HG02840 (cell line): ENCODE measurements around the gene ENTPD7.
"Not testable (repeated sequence)": the region's sequence is repeated elsewhere in the genome, so short reads cannot be mapped to it uniquely, and the experiment has no call there.

Experiments
- ATAC-seq: cut with Tn5 transposase; IDR thresholded peaks from one replicate; pipeline ENCODE4 v1.9.1; 2021; ENCODE audit warnings: mild to moderate bottlenecking, moderate library complexity, moderate number of reproducible peaks; ENCODE audit not compliant: unreplicated experiment, low FRiP score

The ENTPD7 gene

GRCh38 chr10:99742254-99742653 lies 82.9 kb downstream of the ENTPD7 start:
- ATAC-seq = no peak

DNA sequence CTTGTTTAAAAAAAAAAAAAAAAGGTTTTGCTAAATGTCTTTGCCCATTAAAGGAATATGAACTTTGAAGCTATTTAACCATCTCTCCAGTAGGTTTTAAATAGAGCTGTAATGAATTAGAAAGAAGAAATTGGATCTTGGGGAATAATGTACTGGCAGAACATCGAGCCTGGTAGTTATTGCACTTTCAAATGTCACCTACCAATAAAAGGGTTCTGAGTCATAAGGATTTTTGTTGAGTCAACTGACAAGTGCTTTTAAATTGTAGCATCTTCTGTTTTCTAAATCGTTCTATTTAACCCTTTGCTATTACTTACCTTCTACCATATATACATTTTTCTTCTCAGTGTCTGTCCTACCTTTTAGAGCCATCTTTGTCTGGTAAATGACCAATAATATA lies 83.4 kb downstream of the ENTPD7 start:
- no peak for ATAC-seq

DNA sequence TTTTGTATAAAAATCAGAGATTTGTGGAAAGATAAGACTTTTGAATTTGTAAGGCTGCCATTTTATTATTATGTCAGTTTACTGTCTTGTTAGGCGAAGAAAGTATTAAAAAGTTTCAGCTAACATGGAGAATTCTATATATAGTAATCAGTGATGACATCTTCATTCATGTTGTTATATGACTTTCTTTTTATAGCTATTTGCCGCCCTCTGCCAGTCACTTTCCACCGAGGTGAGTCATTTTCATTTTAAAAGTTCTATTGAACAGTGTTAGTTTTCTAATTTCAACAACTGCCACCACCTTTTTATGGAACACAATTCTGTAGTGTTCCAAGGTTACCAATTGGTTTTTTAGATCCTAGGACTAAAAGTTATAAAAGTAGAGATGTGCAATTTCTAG lies 84.5 kb downstream of the ENTPD7 start:
- ATAC-seq = no peak

GRCh38 chr10:99746166-99746565 lies 86.9 kb downstream of the ENTPD7 start:
- not testable (repeated sequence) for ATAC-seq

- ATAC-seq = no peak
Observed at GRCh38 chr10:99748823-99749451, 89.6 kb downstream of the ENTPD7 start.

GRCh38 chr10:99750641-99751040 lies 91.3 kb downstream of the ENTPD7 start:
- no peak for ATAC-seq

GRCh38 chr10:99754670-99755069 lies 95.4 kb downstream of the ENTPD7 start:
- ATAC-seq = no peak
